ENCODE measurements around the gene BMP3.

DNA sequence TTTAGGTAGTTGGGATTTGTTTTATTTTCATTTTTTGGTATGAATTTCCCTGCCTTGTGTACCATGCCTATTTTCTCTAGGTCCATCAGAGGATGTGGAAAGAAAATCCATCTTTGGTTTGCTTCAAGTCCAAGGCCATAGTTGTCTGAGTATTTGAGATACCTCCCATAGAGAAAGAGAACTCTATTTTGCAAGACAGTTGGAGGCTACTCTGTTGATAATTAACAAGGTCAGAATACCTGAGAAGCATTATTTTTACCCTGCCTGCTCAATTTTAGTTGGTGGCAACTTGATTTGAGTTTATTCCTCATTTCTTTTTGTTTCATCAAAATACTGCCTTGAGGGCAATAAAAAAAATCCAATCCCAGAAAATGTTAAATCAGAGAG, 30.8 kb downstream of the BMP3 start:
- TF ChIP-seq POLR2A (IDR thresholded peaks at IDR 0.05) = no peak
- TF ChIP-seq, protein P1, sequence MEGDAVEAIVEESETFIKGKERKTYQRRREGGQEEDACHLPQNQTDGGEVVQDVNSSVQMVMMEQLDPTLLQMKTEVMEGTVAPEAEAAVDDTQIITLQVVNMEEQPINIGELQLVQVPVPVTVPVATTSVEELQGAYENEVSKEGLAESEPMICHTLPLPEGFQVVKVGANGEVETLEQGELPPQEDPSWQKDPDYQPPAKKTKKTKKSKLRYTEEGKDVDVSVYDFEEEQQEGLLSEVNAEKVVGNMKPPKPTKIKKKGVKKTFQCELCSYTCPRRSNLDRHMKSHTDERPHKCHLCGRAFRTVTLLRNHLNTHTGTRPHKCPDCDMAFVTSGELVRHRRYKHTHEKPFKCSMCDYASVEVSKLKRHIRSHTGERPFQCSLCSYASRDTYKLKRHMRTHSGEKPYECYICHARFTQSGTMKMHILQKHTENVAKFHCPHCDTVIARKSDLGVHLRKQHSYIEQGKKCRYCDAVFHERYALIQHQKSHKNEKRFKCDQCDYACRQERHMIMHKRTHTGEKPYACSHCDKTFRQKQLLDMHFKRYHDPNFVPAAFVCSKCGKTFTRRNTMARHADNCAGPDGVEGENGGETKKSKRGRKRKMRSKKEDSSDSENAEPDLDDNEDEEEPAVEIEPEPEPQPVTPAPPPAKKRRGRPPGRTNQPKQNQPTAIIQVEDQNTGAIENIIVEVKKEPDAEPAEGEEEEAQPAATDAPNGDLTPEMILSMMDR (IDR thresholded peaks at IDR 0.05) = no peak
